ENCODE results near the gene GPR161. TPM values are rescaled to one million over a fixed set of nuclear protein-coding genes. Genes with fewer than 3 reads are reported as not detected.

Gene GPR161
- total RNA-seq, 1 experiment from 2014 or later = 6.0 TPM

GRCh38 chr1:168086438-168086837, 50.3 kb downstream of the GPR161 start:
- Histone ChIP-seq H2AFZ (no peak overlapping the region), H3F3A (ENCODE audit: insufficient read depth, low read depth) (peaks cover 4% of the 10 kb centered on the region; the same call in 1 of the 2 replicates), H3K27me3 (ENCODE audit: insufficient read depth, low read depth) (no peaks in the 10 kb centered on the region), H3K4me3 (no peak overlapping the region), H3K79me2 (ENCODE audit: low read depth) (no peaks in the 10 kb centered on the region), H3K4me2 (no peak overlapping the region), H3K9me3 (ENCODE audit: insufficient read depth, low read depth) (no peaks in the 10 kb centered on the region), H3K4me1 (replicated peaks; ENCODE audit: insufficient read depth) (no peaks in the 10 kb centered on the region), H3K9me2 (ENCODE audit: insufficient read depth) (no peaks in the 10 kb centered on the region), H3K36me3 (ENCODE audit: low read depth) (no peaks in the 10 kb centered on the region), H4K20me1 (ENCODE audit: insufficient read depth) (no peaks in the 10 kb centered on the region), H3K27ac (no peak overlapping the region)
- TF ChIP-seq EZH2 (IDR thresholded peaks at IDR 0.05; ENCODE audit: low read depth) (no peak), CTCF (conservative IDR thresholded peaks at IDR 0.05) (no peak)
- no peak for DNase-seq
- ChIA-PET POLR2A (ENCODE audit: unreplicated experiment) (interaction anchor here (0.7 kb wide), 1 partner anchor 243 kb away, joined by 4 read pairs; no protein-coding TSS in a partner anchor), CTCF (no interaction called here)
- no TSS peak for BruUV-seq (replicated peaks)
- intact Hi-C loops (cut with micrococcal nuclease; ENCODE audit: unreplicated experiment) = loop anchor here (10.0 kb wide), 2 partner anchors 138 to 682 kb away; partner anchors contain the start of gene SFT2D2

GRCh38 chr1:168085401-168085872, 51.3 kb downstream of the GPR161 start:
- no peaks in the 10 kb centered on the region for H3K4me1 ChIP-seq (replicated peaks; ENCODE audit: insufficient read depth)
- CTCF ChIA-PET = interaction anchor here (0.6 to 0.7 kb wide), 4 partner anchors 16 to 532 kb away, joined by 3 to 5 read pairs (median 4); no protein-coding TSS in a partner anchor
- BruUV-seq (replicated peaks) = no TSS peak
- H4K20me1 ChIP-seq (ENCODE audit: insufficient read depth) = no peaks in the 10 kb centered on the region
- no peaks in the 10 kb centered on the region for H3K79me2 ChIP-seq (ENCODE audit: low read depth)
- intact Hi-C loops (cut with micrococcal nuclease; ENCODE audit: unreplicated experiment) = loop anchor here (10.0 kb wide), 2 partner anchors 139 to 681 kb away; partner anchors contain the start of gene SFT2D2
- no peak for TF ChIP-seq EZH2 (IDR thresholded peaks at IDR 0.05; ENCODE audit: low read depth)
- TF ChIP-seq CTCF (conservative IDR thresholded peaks at IDR 0.05) = no peak
- H3K36me3 ChIP-seq (ENCODE audit: low read depth) = no peaks in the 10 kb centered on the region
- no peak for DNase-seq
- H3K27ac ChIP-seq = no peak overlapping the region
- POLR2A ChIA-PET (ENCODE audit: unreplicated experiment) = interaction anchor here (0.7 kb wide), 1 partner anchor 244 kb away, joined by 4 read pairs; no protein-coding TSS in a partner anchor
- H3K27me3 ChIP-seq (ENCODE audit: insufficient read depth, low read depth) = no peaks in the 10 kb centered on the region
- no peak overlapping the region for H3K4me2 ChIP-seq
- H2AFZ ChIP-seq = no peak overlapping the region
- no peak overlapping the region for H3K4me3 ChIP-seq
- H3K9me2 ChIP-seq (ENCODE audit: insufficient read depth) = no peaks in the 10 kb centered on the region
- H3K9me3 ChIP-seq (ENCODE audit: insufficient read depth, low read depth) = no peaks in the 10 kb centered on the region
- peaks cover 6% of the 10 kb centered on the region; the same call in 1 of the 2 replicates for H3F3A ChIP-seq (ENCODE audit: insufficient read depth, low read depth)

- intact Hi-C loops (cut with micrococcal nuclease; ENCODE audit: unreplicated experiment) = loop anchor here (5.0 to 10.0 kb wide), 5 partner anchors 53 to 680 kb away; partner anchors contain the start of genes GPR161 and SFT2D2
- Histone ChIP-seq H3K36me3 (ENCODE audit: low read depth) (no peaks in the 10 kb centered on the region), H3F3A (ENCODE audit: insufficient read depth, low read depth) (peaks cover 14% of the 10 kb centered on the region; the same call in 1 of the 2 replicates), H3K27me3 (ENCODE audit: insufficient read depth, low read depth) (no peaks in the 10 kb centered on the region), H3K27ac (no peak overlapping the region), H4K20me1 (ENCODE audit: insufficient read depth) (no peaks in the 10 kb centered on the region), H3K79me2 (ENCODE audit: low read depth) (no peaks in the 10 kb centered on the region), H2AFZ (no peak overlapping the region), H3K4me1 (replicated peaks; ENCODE audit: insufficient read depth) (no peaks in the 10 kb centered on the region), H3K9me2 (ENCODE audit: insufficient read depth) (no peaks in the 10 kb centered on the region), H3K4me2 (no peak overlapping the region), H3K9me3 (ENCODE audit: insufficient read depth, low read depth) (no peaks in the 10 kb centered on the region), H3K4me3 (no peak overlapping the region)
- peak in 1 of 2 experiments; percentile 32 for DNase-seq
- CTCF ChIA-PET = interaction anchor here (0.6 to 0.7 kb wide), 4 partner anchors 17 to 533 kb away, joined by 3 to 5 read pairs (median 4); no protein-coding TSS in a partner anchor
- POLR2A ChIA-PET (ENCODE audit: unreplicated experiment) = no interaction called here
- no TSS peak for BruUV-seq (replicated peaks)
- TF ChIP-seq EZH2 (IDR thresholded peaks at IDR 0.05; ENCODE audit: low read depth) (no peak), CTCF (conservative IDR thresholded peaks at IDR 0.05) (peak; percentile 85)
These were observed 52.1 kb downstream of the GPR161 start for GRCh38 chr1:168084396-168085231.

All from PC-9 (cell line).